IPS DF 19.7 (cell line): ENCODE measurements around the gene TRDMT1.

Experiments
- DNase-seq: peaks from one replicate; pipeline ENCODE4 v3.0.0-alpha.2; 2013; ENCODE audit warnings: low read depth, low spot score

TRDMT1 gene

DNA sequence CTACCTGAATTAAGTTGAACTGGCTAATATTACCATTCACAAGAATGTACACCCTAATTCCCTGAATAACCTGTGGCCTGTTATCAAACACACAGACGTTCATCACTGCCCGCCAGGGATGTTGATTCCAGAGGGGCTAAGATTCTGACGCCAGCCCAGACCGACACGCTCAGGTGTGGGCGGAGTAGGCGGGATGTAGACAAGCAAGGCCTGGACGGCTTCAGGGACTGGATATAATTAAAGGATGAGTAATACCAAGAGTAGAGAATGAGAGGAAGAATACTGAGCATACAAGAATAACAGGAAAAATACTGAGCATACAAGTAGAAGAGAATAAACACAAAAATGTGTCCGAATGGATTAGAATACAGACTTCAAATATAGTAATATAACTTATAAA is 100.9 kb downstream of the TRDMT1 start:
- no peak for DNase-seq

DNA sequence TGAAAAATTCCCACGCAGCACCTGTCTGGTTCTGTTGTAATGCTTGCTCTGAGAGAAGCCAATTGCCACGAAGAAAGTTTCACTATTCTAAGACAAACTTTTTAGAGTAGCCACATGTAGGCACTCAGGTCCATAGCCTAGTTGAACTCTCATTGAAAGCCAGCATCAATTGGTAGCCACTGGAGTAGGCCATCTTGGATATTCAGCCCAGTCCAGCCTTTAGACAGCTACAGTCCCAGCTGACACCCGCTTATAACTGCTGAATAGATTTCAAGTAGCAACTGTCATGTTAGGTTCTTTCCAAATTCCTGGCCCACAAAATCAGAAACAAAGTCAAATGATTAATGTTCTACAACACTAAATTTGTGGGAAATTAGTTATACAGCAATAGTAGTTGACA is 103.5 kb downstream of the TRDMT1 start:
- no peak for DNase-seq
